ENCODE data around the gene CPA2.
A peak's percentile ranks its signal among the peaks of the same experiment; 100 is the strongest.
"Not testable (repeated sequence)": the region's sequence is repeated elsewhere in the genome, so short reads cannot be mapped to it uniquely, and the experiment has no call there.

Gene CPA2

DNA sequence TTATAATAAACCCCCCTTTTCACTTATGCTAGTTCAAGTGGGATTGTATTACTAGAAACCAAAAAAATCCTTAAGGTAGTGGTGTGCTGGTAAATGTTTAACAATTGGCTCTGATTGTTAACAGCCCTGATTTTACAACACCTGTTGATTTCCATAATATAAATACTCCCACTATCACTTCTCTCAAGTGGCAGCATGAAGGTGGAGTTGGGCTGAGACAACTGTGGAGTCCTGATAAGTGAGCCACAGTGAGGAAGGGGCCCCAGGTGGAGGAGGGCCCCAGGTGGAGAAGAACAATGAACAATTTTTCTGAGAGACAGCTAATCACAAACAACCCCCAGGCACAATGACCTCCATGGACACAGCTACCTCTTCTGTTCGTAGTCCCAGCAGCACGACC lies 32.6 kb upstream of the CPA2 start:
- no peak for TF ChIP-seq JUND (IDR thresholded peaks at IDR 0.05; ENCODE audit: low read depth)
- in situ Hi-C loops (cut with HindIII; ENCODE audit: low pct_unique_long_range_greater_than_20kb, low sequenced_read_pairs): no loop called here
- DNase-seq (ENCODE audit: low read depth in 1 of 2, low spot score in 1 of 2): no peak

DNA sequence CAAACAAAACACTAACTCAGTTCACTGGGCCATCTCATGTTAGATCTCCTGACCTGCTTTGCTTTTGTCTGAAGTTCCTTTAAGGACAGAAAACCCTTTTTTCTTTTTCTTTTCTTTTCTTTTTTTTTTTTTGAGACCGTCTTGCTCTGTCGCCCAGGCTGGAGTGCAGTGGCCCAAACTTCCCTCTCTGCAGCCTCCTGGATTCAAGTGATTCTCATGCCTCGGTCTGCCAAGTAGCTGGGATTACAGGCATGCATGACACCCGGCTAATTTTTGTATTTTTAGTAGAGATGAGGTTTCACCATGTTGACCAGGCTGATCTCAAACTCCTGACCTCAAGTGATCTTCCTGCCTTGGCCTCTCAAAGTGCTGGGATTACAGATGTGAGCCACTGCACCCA lies 30.3 kb upstream of the CPA2 start:
- DNase-seq (ENCODE audit: low read depth in 1 of 2, low spot score in 1 of 2); in situ Hi-C loops (cut with HindIII; ENCODE audit: low pct_unique_long_range_greater_than_20kb, low sequenced_read_pairs): not testable (repeated sequence)

DNA sequence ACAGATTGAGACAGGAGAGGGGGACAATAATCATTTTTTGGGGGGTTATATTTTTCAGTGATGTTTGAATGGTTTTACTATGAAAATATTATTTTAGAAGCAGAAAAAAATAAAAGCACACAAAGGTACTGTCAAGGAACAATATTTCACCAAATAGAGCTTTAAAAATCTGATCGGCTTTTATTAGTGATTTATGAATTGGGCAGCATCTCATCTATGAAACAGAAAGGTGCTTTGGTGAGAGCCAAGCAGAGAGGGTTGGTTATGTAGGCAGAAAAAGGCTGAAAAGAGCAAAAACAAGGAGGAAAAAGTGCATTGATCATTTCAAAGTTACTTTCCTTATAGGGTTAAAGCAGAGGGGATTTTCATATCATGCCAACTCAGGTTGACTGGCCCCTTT lies 26.4 kb upstream of the CPA2 start:
- in situ Hi-C loops (cut with HindIII; ENCODE audit: low pct_unique_long_range_greater_than_20kb, low sequenced_read_pairs): no loop called here
- DNase-seq (ENCODE audit: low read depth in 1 of 2, low spot score in 1 of 2): no peak
- TF ChIP-seq JUND (IDR thresholded peaks at IDR 0.05; ENCODE audit: low read depth): no peak

DNA sequence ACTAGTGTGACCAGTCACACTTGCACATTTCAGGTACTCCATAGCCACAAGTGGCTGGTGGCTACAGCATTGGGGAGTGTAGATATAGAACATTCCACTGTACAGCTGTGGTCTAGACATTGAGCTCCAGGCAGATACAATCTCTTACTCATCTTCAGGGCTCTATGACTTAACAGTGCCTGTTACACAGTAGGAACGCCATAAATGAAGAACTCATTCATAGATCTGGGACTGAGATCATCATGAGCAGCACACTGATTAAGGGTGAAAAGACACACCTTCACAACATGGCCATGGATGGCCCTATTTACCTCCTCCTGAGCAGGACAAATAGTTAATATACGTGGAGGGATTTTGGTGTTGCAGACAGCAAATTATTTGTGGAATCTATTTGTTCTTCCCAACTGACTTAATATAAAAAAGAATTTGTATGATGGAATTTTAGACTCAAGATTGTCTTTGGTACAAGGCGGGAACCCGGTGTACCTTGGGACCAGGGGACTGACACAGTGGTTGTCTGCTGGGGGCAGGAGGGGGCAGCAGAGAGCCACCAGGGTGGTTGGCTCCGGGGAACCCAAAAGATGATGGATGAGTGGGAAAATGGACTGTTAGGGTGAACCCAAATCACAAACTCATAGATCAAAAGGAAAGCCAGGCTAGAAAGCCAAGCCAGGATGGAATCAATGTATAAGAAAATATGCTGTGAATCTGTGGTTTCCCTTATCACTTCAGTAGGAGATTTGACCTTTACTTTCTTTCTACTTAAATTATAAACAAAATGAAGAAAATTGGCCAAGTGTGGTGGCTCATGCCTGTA lies 24.3 kb upstream of the CPA2 start:
- no peak for TF ChIP-seq JUND (IDR thresholded peaks at IDR 0.05; ENCODE audit: low read depth)
- DNase-seq (ENCODE audit: low read depth in 1 of 2, low spot score in 1 of 2): peak; percentile 10 to 39
- in situ Hi-C loops (cut with HindIII; ENCODE audit: low pct_unique_long_range_greater_than_20kb, low sequenced_read_pairs): no loop called here

DNA sequence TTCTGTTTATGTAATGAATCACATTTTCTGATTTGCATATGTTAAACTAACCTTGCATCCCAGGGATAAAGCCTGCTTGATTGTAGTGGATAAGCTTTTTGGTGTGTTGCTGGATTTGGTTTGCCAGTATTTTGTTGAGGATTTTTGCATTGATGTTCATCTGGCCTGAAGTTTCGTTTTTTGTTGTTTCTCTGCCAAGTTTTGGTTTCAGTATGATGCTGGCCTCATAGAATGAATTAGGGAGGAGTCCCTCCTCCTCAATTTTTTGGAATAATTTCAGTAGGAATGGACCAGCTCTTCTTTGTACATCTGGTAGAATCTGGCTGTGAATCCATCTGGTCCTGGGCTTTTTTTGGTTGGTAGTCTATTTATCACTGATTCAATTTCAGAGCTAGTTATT lies 23.2 kb upstream of the CPA2 start:
- DNase-seq (ENCODE audit: low read depth in 1 of 2, low spot score in 1 of 2); in situ Hi-C loops (cut with HindIII; ENCODE audit: low pct_unique_long_range_greater_than_20kb, low sequenced_read_pairs): not testable (repeated sequence)

DNA sequence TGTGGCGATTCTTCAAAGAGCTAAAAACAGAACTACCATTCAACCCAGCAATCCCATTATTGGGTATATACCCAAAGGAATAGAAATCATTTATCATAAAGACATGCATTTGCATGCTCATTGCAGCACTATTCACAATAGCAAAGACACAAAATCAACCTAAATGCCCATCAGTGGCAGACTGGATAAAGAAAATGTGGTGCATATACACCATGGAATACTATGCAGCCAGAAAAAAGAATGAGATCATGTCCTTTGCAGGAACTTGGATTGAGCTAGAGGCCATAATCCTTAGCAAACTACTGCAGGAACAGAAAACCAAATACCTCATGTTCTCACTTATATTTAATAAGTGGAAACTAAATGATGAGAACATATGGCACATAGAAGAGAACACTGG lies 20.2 kb upstream of the CPA2 start:
- DNase-seq (ENCODE audit: low read depth in 1 of 2, low spot score in 1 of 2); in situ Hi-C loops (cut with HindIII; ENCODE audit: low pct_unique_long_range_greater_than_20kb, low sequenced_read_pairs): not testable (repeated sequence)

DNA sequence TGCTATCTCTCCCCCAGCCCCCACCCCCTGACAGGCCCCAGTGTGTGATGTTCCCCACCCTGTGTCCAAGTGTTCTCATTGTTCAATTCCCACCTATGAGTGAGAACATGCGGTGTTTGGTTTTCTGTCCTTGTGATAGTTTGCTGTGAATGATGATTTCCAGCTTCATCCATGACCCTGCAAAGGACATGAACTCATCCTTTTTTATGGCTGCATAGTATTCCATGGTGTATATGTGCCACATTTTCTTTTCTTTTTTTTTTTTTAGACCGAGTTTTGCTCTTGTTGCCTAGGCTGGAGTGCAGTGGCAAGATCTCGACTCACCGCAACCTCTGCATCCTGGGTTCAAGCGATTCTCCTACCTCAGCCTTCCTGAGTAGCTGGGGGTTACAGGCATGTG lies 17.8 kb upstream of the CPA2 start:
- in situ Hi-C loops (cut with HindIII; ENCODE audit: low pct_unique_long_range_greater_than_20kb, low sequenced_read_pairs); DNase-seq (ENCODE audit: low read depth in 1 of 2, low spot score in 1 of 2): not testable (repeated sequence)

DNA sequence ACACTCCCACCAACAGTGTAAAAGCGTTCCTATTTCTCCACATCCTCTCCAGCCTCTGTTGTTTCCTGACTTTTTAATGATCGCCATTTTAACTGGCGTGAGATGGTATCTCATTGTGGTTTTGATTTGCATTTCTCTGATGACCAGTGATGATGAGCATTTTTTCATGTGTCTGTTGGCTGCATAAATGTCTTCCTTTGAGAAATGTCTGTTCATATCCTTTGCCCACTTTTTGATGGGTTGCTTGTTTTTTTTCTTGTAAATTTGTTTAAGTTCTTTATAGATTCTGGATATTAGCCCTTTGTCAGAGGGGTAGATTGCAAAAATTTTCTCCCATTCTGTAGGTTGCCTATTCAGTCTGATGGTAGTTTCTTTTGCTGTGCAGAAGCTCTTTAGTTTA lies 17.0 kb upstream of the CPA2 start:
- DNase-seq (ENCODE audit: low read depth in 1 of 2, low spot score in 1 of 2); in situ Hi-C loops (cut with HindIII; ENCODE audit: low pct_unique_long_range_greater_than_20kb, low sequenced_read_pairs): not testable (repeated sequence)

DNA sequence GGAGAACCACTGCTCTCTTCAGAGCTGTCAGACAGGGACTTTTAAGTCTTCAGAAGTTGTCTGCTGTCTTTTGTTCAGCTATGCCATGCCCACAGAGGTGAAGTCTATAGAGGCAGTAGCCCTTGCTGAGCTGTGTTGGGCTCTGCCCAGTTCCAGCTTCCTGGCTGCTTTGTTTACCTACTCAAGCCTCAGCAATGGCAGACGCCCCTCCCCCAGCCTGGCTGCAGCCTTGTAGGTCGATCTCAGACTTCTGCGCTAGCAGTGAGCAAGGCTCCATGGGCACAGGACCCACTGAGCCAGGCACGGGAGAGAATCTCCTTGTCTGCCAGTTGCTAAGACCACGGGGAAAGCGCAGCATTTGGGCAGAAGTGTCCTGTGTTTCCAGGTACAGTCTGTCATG lies 12.1 kb upstream of the CPA2 start:
- in situ Hi-C loops (cut with HindIII; ENCODE audit: low pct_unique_long_range_greater_than_20kb, low sequenced_read_pairs): no loop called here
- DNase-seq (ENCODE audit: low read depth in 1 of 2, low spot score in 1 of 2): no peak
- TF ChIP-seq JUND (IDR thresholded peaks at IDR 0.05; ENCODE audit: low read depth): no peak

DNA sequence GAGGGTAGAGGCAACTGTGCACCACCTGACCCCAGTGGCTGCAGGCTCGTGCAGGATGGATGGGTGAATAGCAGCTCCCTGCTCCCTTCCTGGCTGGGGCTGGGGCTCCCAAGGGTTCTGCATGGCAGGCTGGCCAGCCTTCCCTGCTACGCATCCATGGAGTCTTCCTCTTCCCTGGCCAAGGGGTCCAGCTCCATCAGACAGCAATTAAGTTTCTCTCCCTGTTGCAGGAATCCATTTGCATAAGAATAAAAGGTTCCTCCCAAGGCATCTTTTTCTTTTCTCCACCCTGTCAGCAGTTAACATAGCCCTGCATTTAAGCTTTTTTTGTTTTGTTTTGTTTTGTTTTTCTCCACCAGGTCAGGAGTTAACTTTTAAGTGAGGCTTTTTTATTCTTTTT lies 10.0 kb upstream of the CPA2 start:
- TF ChIP-seq JUND (IDR thresholded peaks at IDR 0.05; ENCODE audit: low read depth): no peak
- DNase-seq (ENCODE audit: low read depth in 1 of 2, low spot score in 1 of 2): no peak
- in situ Hi-C loops (cut with HindIII; ENCODE audit: low pct_unique_long_range_greater_than_20kb, low sequenced_read_pairs): no loop called here

DNA sequence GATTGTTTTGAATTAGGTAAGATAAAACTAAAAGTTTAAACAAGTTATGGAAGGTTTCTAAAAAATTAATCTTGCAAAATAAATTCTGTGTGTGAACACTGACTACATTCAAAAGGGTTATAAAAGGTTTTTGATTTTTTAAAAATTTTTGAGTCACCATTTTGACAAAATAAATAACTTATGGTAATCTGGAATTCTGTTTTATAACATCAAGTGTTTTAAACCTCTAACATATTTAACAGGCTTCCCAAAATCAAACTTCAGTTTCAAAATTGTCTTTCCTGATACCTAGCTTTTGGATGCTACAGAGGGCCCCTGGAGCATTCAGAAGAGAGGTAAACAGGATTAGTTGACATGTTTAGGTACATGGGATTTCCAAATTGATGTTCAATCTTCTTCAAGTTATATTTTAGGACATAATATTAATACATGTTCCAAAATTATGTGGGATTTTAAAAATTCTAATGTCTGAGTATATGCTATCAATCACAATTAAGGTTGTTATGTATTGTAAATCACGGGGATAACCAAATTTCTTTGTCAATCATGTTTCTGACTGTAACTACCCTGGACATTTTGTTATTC lies 8.1 kb upstream of the CPA2 start:
- in situ Hi-C loops (cut with HindIII; ENCODE audit: low pct_unique_long_range_greater_than_20kb, low sequenced_read_pairs): no loop called here
- TF ChIP-seq JUND (IDR thresholded peaks at IDR 0.05; ENCODE audit: low read depth): no peak
- no peak for DNase-seq (ENCODE audit: low read depth in 1 of 2, low spot score in 1 of 2)

DNA sequence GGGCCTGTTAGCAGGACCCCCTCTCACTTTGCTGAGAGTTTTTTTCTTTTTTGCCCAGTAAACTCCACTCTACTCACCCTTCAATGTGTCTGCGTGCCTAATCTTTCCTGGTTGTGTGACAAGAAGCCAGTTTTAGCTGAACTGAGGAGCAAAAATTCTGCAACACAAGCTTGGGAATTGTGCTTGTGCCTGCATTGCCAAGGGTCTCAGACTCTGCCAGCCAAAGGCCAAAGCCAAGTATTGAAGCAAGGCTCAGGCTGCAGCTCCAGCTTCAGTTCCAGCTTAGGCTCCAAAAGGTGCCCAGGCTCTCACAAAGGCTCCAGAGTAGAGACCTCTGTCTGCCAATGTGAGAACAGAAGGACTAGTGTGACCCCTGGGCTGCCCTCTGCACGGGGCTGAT lies 4.2 kb upstream of the CPA2 start:
- in situ Hi-C loops (cut with HindIII; ENCODE audit: low pct_unique_long_range_greater_than_20kb, low sequenced_read_pairs): no loop called here
- TF ChIP-seq JUND (IDR thresholded peaks at IDR 0.05; ENCODE audit: low read depth): no peak

DNA sequence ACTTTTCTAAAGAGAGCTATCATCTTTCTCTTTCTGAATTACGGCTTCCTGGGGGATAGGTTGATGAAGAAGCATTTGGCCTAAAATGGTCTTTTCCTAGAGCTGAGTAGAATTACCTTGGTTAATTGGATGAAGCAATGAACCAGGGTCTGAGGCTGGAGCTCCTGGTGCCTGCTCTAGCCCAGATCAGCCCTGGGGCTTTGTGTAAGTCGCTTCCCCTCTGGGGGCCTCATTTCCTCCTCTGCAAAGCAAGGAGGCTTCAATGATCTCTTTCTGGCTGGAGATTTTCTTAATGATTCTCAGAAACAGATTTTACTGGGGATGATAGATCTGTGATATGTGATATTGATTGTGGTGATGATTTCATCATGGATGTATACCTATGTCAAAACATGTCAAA lies 3.5 kb upstream of the CPA2 start:
- no peak for DNase-seq (ENCODE audit: low read depth in 1 of 2, low spot score in 1 of 2)
- TF ChIP-seq JUND (IDR thresholded peaks at IDR 0.05; ENCODE audit: low read depth): no peak
- in situ Hi-C loops (cut with HindIII; ENCODE audit: low pct_unique_long_range_greater_than_20kb, low sequenced_read_pairs): no loop called here

More for the DNA sequence above, 4.2 kb upstream of the CPA2 start:
- DNase-seq (ENCODE audit: low read depth in 1 of 2, low spot score in 1 of 2): no peak

DNA sequence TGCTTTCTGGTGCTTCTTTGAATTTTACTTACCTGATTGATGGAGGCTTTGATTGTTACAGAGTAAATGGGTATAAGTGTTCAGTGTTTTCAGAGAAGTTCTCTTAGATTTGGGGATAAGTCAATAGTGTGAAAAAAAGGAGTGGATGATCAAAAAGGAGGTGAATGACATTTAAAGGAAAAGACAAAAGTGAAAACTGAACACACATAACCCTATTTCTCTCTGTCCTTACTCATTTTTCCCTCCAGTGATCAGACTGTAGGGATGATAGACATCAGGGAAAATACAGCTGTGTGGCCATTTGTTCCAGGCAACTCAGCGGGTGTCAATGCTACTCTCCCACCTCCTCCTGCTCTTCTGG lies 278 bp downstream of the CPA2 start:
- no peak for DNase-seq (ENCODE audit: low read depth in 1 of 2, low spot score in 1 of 2)
- TF ChIP-seq JUND (IDR thresholded peaks at IDR 0.05; ENCODE audit: low read depth): no peak
- in situ Hi-C loops (cut with HindIII; ENCODE audit: low pct_unique_long_range_greater_than_20kb, low sequenced_read_pairs): no loop called here

Data from T47D (cell line).